ENCODE results near the gene GSG1. TPM values are rescaled to one million over a fixed set of nuclear protein-coding genes. Genes with fewer than 3 reads are reported as not detected.

The GSG1 gene
- total and polyA plus RNA-seq, 2 donors (not counting 3 experiments of a cell fraction or from before 2014, with no cell fraction given), result not detected

- dilution Hi-C loops (cut with MboI; ENCODE audit: extremely low pct_ligation_motif_present, low sequenced_read_pairs) (no loop called here), intact Hi-C loops (cut with micrococcal nuclease) (loop anchor here (2.0 to 5.0 kb wide), 5 partner anchors 54 to 377 kb away; partner anchors contain the start of gene FAM234B)
- BruUV-seq (replicated peaks), result TSS peak; percentile 31
- TF ChIP-seq GATA2 (IDR thresholded peaks at IDR 0.05; ENCODE audit: insufficient read depth, insufficient read length, low read depth, low read length) (no peak), JUN (IDR thresholded peaks at IDR 0.05; ENCODE audit: borderline replicate concordance, insufficient read depth, insufficient read length, low read depth) (peak; percentile 49), FOS (IDR thresholded peaks at IDR 0.05; ENCODE audit: borderline replicate concordance, insufficient read depth, low read length) (peak; percentile 74), POLR2AphosphoS5 (IDR thresholded peaks at IDR 0.05; ENCODE audit: insufficient read depth, low read depth, low read length) (peak; percentile 34), MAX (IDR thresholded peaks at IDR 0.05; ENCODE audit: insufficient read depth, insufficient read length) (no peak)
- H2AFZ ChIP-seq (ENCODE audit: low read depth, low read length), result no peak overlapping the region
- DNase-seq (ENCODE audit: low read depth, low spot score) (peak; percentile 86), FAIRE-seq (no peak)
- H4K20me1 ChIP-seq (replicated peaks; ENCODE audit: control insufficient read depth, extremely low read depth, insufficient read depth, low read length), result no peaks in the 10 kb centered on the region
- H3K4me2 ChIP-seq (ENCODE audit: insufficient read depth, low read length), result peak overlapping the region; percentile 59
- H3K36me3 ChIP-seq (ENCODE audit: control insufficient read depth in 2 of 2, extremely low read depth in 1 of 2, insufficient read depth in 2 of 2, low read length in 2 of 2), result no peaks in the 10 kb centered on the region
- H3K27ac ChIP-seq (ENCODE audit: insufficient read depth, low read depth, low read length), result peak overlapping the region; percentile 99
- ChIA-PET CTCF (interaction anchor here (0.7 to 6.0 kb wide), 15 partner anchors 16 to 119 kb away, joined by 3 to 89 read pairs (median 6); partner anchors contain the start of gene EMP1), POLR2A (interaction anchor here (1.1 to 2.1 kb wide), 6 partner anchors 25 to 107 kb away, joined by 3 to 15 read pairs (median 7); partner anchors contain the start of gene EMP1)
- no peaks in the 10 kb centered on the region for H3K79me2 ChIP-seq (ENCODE audit: control insufficient read depth, insufficient read depth, low read length)
- peak overlapping the region in 1 of 3 experiments; percentile 41 for H3K4me3 ChIP-seq (replicated peaks in 1 of 3; ENCODE audit: insufficient read depth in 1 of 3, low read depth in 1 of 3, low read length in 3 of 3)
- no peaks in the 10 kb centered on the region for H3K27me3 ChIP-seq (ENCODE audit: control insufficient read depth in 2 of 2, insufficient read depth in 2 of 2, low read length in 2 of 2)
- peaks cover 54% of the 10 kb centered on the region for H3K4me1 ChIP-seq (ENCODE audit: control insufficient read depth, extremely low read depth, insufficient read depth, low read length)
- H3K9ac ChIP-seq (replicated peaks; ENCODE audit: extremely low read depth, insufficient read depth, low read length), result peak overlapping the region; percentile 96
- H3K9me1 ChIP-seq (replicated peaks; ENCODE audit: control insufficient read depth, extremely low read depth, insufficient read depth, low read length), result no peaks in the 10 kb centered on the region
- H3K9me3 ChIP-seq (replicated peaks; ENCODE audit: control insufficient read depth, insufficient read depth, low read length), result no peaks in the 10 kb centered on the region
These were observed 4.2 kb downstream of the GSG1 start for GRCh38 chr12:13099066-13099843.

All from endothelial cell of umbilical vein (primary cell).